Activated T-helper 2 cell treated with anti-CD3 and anti-CD28 coated beads, Interferon-gamma antibody, Interleukin-2, Interleukin-4, amounts not matched to agents 10 μg/mL and 5 μg/mL and 100 μg/mL, durations not matched to agents 14 hours and 24 hours and 36 hours (primary cell): ENCODE results near the gene SLC36A1. TPM values are rescaled to one million over a fixed set of nuclear protein-coding genes. Genes with fewer than 3 reads are reported as not detected.

Experiments
- DNase-seq: peaks from one replicate; pipeline ENCODE4 v3.0.0; 2021; ENCODE audit warnings: low spot score
- H3K27ac Mint-ChIP-seq: one replicate; pipeline ENCODE4 v1.8.0; 2021; ENCODE audit warnings: mixed read lengths
- H3K27me3 Mint-ChIP-seq: one replicate; pipeline ENCODE4 v1.8.0; 2021; ENCODE audit warnings: low read depth, mixed read lengths
- H3K36me3 Mint-ChIP-seq: one replicate; pipeline ENCODE4 v1.8.0; 2021; ENCODE audit warnings: low read depth, mixed read lengths
- H3K4me1 Mint-ChIP-seq: one replicate; pipeline ENCODE4 v1.8.0; 2021; ENCODE audit warnings: low read depth, mixed read lengths
- H3K4me3 Mint-ChIP-seq: one replicate; pipeline ENCODE4 v1.8.0; 2021; ENCODE audit warnings: low read depth, mild to moderate bottlenecking, moderate library complexity, mixed read lengths
- H3K9me3 Mint-ChIP-seq: one replicate; pipeline ENCODE4 v1.8.0; 2021; ENCODE audit warnings: mixed read lengths
- intact Hi-C: fragments of 100-400 bp; cut with micrococcal nuclease; formaldehyde crosslinking; loops from one replicate; pipeline ENCODE4 v1.15.1; 2023
- total RNA-seq: library from RNA; stranded (reverse); gene quantifications from 2 replicates; pipeline ENCODE4 v1.2.3, GENCODE V29; 2022

Gene SLC36A1
- total RNA-seq, 1 donor from 2014 or later: 6.0 TPM

GRCh38 chr5:151431666-151432065, 15.7 kb upstream of the SLC36A1 start:
- Mint-ChIP-seq H3K9me3 (no peaks in the 10 kb centered on the region), H3K27ac (no peak overlapping the region), H3K27me3 (peaks cover 15% of the 10 kb centered on the region), H3K36me3 (no peaks in the 10 kb centered on the region), H3K4me1 (no peaks in the 10 kb centered on the region), H3K4me3 (no peak overlapping the region)
- no peak for DNase-seq
- intact Hi-C loops: no loop called here

GRCh38 chr5:151432210-151432609, 15.2 kb upstream of the SLC36A1 start:
- no peak for DNase-seq
- peaks cover 17% of the 10 kb centered on the region for H3K27me3 Mint-ChIP-seq
- no peaks in the 10 kb centered on the region for H3K36me3 Mint-ChIP-seq
- H3K4me3 Mint-ChIP-seq: no peak overlapping the region
- H3K27ac Mint-ChIP-seq: no peak overlapping the region
- intact Hi-C loops: no loop called here
- H3K9me3 Mint-ChIP-seq: no peaks in the 10 kb centered on the region
- no peaks in the 10 kb centered on the region for H3K4me1 Mint-ChIP-seq

GRCh38 chr5:151434570-151435237, 12.7 kb upstream of the SLC36A1 start:
- H3K4me3 Mint-ChIP-seq: no peak overlapping the region
- H3K27me3 Mint-ChIP-seq: peaks cover 21% of the 10 kb centered on the region
- intact Hi-C loops: no loop called here
- no peaks in the 10 kb centered on the region for H3K4me1 Mint-ChIP-seq
- DNase-seq: no peak
- H3K9me3 Mint-ChIP-seq: no peaks in the 10 kb centered on the region
- H3K36me3 Mint-ChIP-seq: no peaks in the 10 kb centered on the region
- no peak overlapping the region for H3K27ac Mint-ChIP-seq

- DNase-seq: peak; percentile 16
- no peaks in the 10 kb centered on the region for H3K36me3 Mint-ChIP-seq
- H3K4me1 Mint-ChIP-seq: peaks cover 29% of the 10 kb centered on the region
- peak overlapping the region; percentile 83 for H3K27ac Mint-ChIP-seq
- H3K27me3 Mint-ChIP-seq: peaks cover 32% of the 10 kb centered on the region
- H3K9me3 Mint-ChIP-seq: no peaks in the 10 kb centered on the region
- intact Hi-C loops: loop anchor here (5.0 kb wide), 1 partner anchor 299 kb away; no protein-coding TSS in a partner anchor
- peak overlapping the region; percentile 85 for H3K4me3 Mint-ChIP-seq
These were observed 909 bp downstream of the SLC36A1 start for GRCh38 chr5:151448038-151448985.

- H3K27me3 Mint-ChIP-seq: peaks cover 24% of the 10 kb centered on the region
- no peaks in the 10 kb centered on the region for H3K9me3 Mint-ChIP-seq
- H3K4me3 Mint-ChIP-seq: peak overlapping the region; percentile 85
- H3K4me1 Mint-ChIP-seq: peaks cover 29% of the 10 kb centered on the region
- H3K36me3 Mint-ChIP-seq: no peaks in the 10 kb centered on the region
- intact Hi-C loops: loop anchor here (5.0 kb wide), 1 partner anchor 298 kb away; no protein-coding TSS in a partner anchor
- no peak overlapping the region for H3K27ac Mint-ChIP-seq
- DNase-seq: no peak
These were observed 1.9 kb downstream of the SLC36A1 start for GRCh38 chr5:151449297-151449696.

GRCh38 chr5:151449839-151450238, 2.4 kb downstream of the SLC36A1 start:
- intact Hi-C loops: loop anchor here (5.0 kb wide), 1 partner anchor 297 kb away; no protein-coding TSS in a partner anchor
- H3K4me3 Mint-ChIP-seq: no peak overlapping the region

GRCh38 chr5:151450605-151451004, 3.2 kb downstream of the SLC36A1 start:
- DNase-seq: no peak
- H3K36me3 Mint-ChIP-seq: no peaks in the 10 kb centered on the region
- intact Hi-C loops: no loop called here
- peaks cover 16% of the 10 kb centered on the region for H3K27me3 Mint-ChIP-seq
- no peak overlapping the region for H3K4me3 Mint-ChIP-seq
- peaks cover 29% of the 10 kb centered on the region for H3K4me1 Mint-ChIP-seq
- H3K27ac Mint-ChIP-seq: no peak overlapping the region
- no peaks in the 10 kb centered on the region for H3K9me3 Mint-ChIP-seq

More at GRCh38 chr5:151449839-151450238, 2.4 kb downstream of the SLC36A1 start:
- Mint-ChIP-seq H3K4me1 (peaks cover 29% of the 10 kb centered on the region), H3K36me3 (no peaks in the 10 kb centered on the region), H3K9me3 (no peaks in the 10 kb centered on the region), H3K27me3 (peaks cover 22% of the 10 kb centered on the region), H3K27ac (no peak overlapping the region)
- DNase-seq: no peak

- no peak overlapping the region for H3K4me3 Mint-ChIP-seq
- H3K36me3 Mint-ChIP-seq: no peaks in the 10 kb centered on the region
- H3K27me3 Mint-ChIP-seq: peaks cover 11% of the 10 kb centered on the region
- H3K4me1 Mint-ChIP-seq: peaks cover 29% of the 10 kb centered on the region
- no peak overlapping the region for H3K27ac Mint-ChIP-seq
- H3K9me3 Mint-ChIP-seq: no peaks in the 10 kb centered on the region
- intact Hi-C loops: no loop called here
- DNase-seq: no peak
These were observed 4.5 kb downstream of the SLC36A1 start for GRCh38 chr5:151451626-151452520.

- peaks cover 2% of the 10 kb centered on the region for H3K27me3 Mint-ChIP-seq
- H3K4me3 Mint-ChIP-seq: no peak overlapping the region
- H3K4me1 Mint-ChIP-seq: peaks cover 12% of the 10 kb centered on the region
- no peaks in the 10 kb centered on the region for H3K36me3 Mint-ChIP-seq
- intact Hi-C loops: no loop called here
- DNase-seq: no peak
- no peak overlapping the region for H3K27ac Mint-ChIP-seq
- no peaks in the 10 kb centered on the region for H3K9me3 Mint-ChIP-seq
These were observed 6.8 kb downstream of the SLC36A1 start for GRCh38 chr5:151454166-151454565.

GRCh38 chr5:151454889-151455288, 7.5 kb downstream of the SLC36A1 start:
- no peak overlapping the region for H3K4me3 Mint-ChIP-seq
- no peak for DNase-seq
- no peaks in the 10 kb centered on the region for H3K36me3 Mint-ChIP-seq
- H3K27ac Mint-ChIP-seq: no peak overlapping the region
- intact Hi-C loops: no loop called here
- H3K27me3 Mint-ChIP-seq: no peaks in the 10 kb centered on the region
- peaks cover 6% of the 10 kb centered on the region for H3K4me1 Mint-ChIP-seq
- H3K9me3 Mint-ChIP-seq: no peaks in the 10 kb centered on the region

GRCh38 chr5:151456321-151456940, 9.0 kb downstream of the SLC36A1 start:
- Mint-ChIP-seq H3K27me3 (no peaks in the 10 kb centered on the region), H3K4me3 (no peak overlapping the region)

GRCh38 chr5:151458314-151458713, 10.9 kb downstream of the SLC36A1 start:
- no peaks in the 10 kb centered on the region for H3K9me3 Mint-ChIP-seq
- H3K4me1 Mint-ChIP-seq: no peaks in the 10 kb centered on the region
- no peak overlapping the region for H3K27ac Mint-ChIP-seq
- no peaks in the 10 kb centered on the region for H3K36me3 Mint-ChIP-seq
- intact Hi-C loops: no loop called here
- H3K4me3 Mint-ChIP-seq: no peak overlapping the region
- no peak for DNase-seq
- H3K27me3 Mint-ChIP-seq: no peaks in the 10 kb centered on the region

More at GRCh38 chr5:151456321-151456940, 9.0 kb downstream of the SLC36A1 start:
- no peak for DNase-seq
- H3K27ac Mint-ChIP-seq: no peak overlapping the region
- peaks cover 6% of the 10 kb centered on the region for H3K4me1 Mint-ChIP-seq
- H3K36me3 Mint-ChIP-seq: no peaks in the 10 kb centered on the region
- H3K9me3 Mint-ChIP-seq: no peaks in the 10 kb centered on the region
- intact Hi-C loops: no loop called here
